ENCODE measurements around the gene RANBP17.

Gene RANBP17

DNA sequence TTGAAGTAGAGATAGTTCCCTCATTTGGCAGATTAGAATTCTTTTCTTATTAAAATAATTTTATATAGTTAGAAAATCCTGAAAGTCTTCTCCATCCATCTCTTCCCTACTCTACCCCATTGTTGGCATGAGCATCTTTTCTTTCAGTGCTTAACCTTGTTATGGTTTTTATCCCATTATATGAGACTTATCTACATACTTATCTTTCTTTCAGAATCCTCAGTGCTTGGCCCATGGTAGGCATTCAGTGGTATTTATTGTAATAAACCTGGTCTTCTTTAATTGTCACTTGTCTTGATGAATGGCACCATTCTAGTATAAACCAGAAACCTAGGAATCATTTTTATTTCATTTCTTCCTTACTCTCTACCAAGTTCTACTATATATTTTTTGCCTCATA is 277.4 kb downstream of the RANBP17 start:
- no peak for DNase-seq (ENCODE audit: low read depth)
- H3K4me3 ChIP-seq (ENCODE audit: low read depth, low read length), result no peak overlapping the region
- in situ Hi-C loops (cut with HindIII; ENCODE audit: low sequenced_read_pairs), result no loop called here
- TF ChIP-seq, protein P1, sequence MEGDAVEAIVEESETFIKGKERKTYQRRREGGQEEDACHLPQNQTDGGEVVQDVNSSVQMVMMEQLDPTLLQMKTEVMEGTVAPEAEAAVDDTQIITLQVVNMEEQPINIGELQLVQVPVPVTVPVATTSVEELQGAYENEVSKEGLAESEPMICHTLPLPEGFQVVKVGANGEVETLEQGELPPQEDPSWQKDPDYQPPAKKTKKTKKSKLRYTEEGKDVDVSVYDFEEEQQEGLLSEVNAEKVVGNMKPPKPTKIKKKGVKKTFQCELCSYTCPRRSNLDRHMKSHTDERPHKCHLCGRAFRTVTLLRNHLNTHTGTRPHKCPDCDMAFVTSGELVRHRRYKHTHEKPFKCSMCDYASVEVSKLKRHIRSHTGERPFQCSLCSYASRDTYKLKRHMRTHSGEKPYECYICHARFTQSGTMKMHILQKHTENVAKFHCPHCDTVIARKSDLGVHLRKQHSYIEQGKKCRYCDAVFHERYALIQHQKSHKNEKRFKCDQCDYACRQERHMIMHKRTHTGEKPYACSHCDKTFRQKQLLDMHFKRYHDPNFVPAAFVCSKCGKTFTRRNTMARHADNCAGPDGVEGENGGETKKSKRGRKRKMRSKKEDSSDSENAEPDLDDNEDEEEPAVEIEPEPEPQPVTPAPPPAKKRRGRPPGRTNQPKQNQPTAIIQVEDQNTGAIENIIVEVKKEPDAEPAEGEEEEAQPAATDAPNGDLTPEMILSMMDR (IDR thresholded peaks at IDR 0.05; ENCODE audit: low read depth, low read length, missing control alignments), result no peak

DNA sequence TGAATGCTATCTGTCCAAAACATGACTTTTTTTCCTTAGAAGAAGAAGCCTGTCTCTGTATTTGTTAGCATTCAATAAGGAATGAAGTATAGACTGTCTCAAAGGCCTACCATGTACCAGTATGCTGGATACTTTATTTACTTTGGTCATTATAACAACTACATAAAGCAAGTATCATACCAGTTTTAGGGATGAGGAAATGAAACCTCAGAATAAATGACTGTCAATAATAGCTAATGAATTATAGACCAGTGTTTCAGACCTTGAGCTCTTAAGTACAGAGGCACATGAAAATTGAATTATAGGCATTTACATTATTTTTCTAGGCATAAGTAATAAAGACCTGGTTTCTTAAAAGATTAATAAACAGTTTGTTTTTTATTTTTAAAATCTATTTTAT is 280.8 kb downstream of the RANBP17 start:
- DNase-seq (ENCODE audit: low read depth), result no peak
- in situ Hi-C loops (cut with HindIII; ENCODE audit: low sequenced_read_pairs), result no loop called here
- TF ChIP-seq, protein P1 (IDR thresholded peaks at IDR 0.05; ENCODE audit: low read depth, low read length, missing control alignments), result no peak
- H3K4me3 ChIP-seq (ENCODE audit: low read depth, low read length), result no peak overlapping the region

DNA sequence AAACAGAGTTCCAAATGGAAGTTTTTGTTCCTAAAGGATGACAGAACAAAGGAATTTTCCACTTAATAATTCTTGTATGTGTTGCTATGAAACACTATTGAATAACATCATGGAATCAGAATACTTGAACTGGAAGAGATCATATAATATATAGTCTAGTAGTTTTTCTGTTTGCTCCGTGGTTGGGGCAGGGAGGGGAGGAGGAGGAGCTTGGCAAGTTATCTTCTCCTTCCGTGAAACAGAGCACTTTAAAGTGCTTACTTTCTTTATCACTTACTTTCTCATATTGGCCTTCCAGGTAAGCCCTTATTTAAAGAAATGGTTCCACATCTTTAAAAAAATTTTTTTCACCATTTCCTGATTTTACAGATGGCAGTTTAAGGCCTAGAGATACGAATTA is 281.4 kb downstream of the RANBP17 start:
- DNase-seq (ENCODE audit: low read depth), result no peak
- TF ChIP-seq, protein P1 (IDR thresholded peaks at IDR 0.05; ENCODE audit: low read depth, low read length, missing control alignments), result no peak
- no peak overlapping the region for H3K4me3 ChIP-seq (ENCODE audit: low read depth, low read length)
- in situ Hi-C loops (cut with HindIII; ENCODE audit: low sequenced_read_pairs), result no loop called here

DNA sequence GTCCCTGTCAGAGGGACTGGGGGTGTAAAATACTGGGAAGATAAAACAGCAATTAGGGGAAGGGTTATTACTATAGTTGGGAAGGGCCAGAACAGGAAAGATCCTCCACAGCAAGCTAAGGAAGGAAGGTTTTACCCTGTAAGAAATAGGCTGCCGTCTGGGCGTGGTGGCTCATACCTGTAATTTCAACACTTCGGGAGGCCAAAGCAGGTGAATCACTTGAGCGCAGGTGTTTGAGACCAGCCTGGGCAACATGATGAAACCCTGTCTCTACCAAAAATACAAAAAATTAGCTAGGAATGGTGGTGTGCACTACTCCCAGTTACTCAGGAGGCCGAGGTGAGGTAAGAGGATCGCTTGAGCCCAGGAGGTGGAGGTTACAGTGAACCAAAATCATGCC is 282.1 kb downstream of the RANBP17 start:
- no peak for DNase-seq (ENCODE audit: low read depth)
- in situ Hi-C loops (cut with HindIII; ENCODE audit: low sequenced_read_pairs), result no loop called here
- H3K4me3 ChIP-seq (ENCODE audit: low read depth, low read length), result no peak overlapping the region
- TF ChIP-seq, protein P1 (IDR thresholded peaks at IDR 0.05; ENCODE audit: low read depth, low read length, missing control alignments), result no peak

DNA sequence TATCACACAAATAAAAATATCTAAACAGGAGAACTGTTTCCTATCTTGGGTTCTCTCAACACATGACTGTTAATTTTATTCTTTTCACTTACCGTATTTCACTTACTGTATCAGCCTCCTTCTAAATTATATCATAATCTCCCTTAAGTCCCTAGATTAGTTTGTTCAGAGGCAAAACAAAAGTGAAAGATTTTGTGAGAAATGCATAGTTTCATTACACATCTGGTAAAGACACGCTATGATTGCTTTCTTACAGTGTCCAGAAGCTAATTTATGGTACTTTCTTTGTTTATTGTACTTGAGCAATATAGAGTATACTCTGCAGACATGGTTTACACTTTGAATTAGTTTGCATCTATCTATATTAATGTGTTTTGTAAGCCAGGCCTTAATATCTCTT is 287.5 kb downstream of the RANBP17 start:
- DNase-seq (ENCODE audit: low read depth), result no peak
- in situ Hi-C loops (cut with HindIII; ENCODE audit: low sequenced_read_pairs), result no loop called here
- TF ChIP-seq, protein P1 (IDR thresholded peaks at IDR 0.05; ENCODE audit: low read depth, low read length, missing control alignments), result no peak
- H3K4me3 ChIP-seq (ENCODE audit: low read depth, low read length), result no peak overlapping the region

DNA sequence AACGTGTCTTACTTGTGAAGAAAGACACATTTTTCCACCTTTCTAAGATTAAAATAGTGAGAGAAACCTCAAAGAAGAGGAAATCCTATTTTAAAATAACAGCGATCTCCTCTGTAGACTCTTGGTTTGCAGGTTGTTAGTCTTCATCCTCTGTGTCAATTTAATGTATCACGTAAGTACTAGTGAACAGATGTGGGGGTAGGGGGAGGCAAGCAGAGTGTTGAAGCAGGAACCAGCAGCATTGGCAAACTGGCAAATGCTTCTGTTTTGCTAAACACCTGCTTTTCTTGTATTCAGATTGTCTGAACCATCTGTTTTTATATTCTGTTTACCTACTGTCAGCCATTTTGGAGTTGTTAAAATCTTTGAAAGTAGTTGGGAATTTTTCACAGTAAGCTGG is 288.0 kb downstream of the RANBP17 start:
- TF ChIP-seq, protein P1 (IDR thresholded peaks at IDR 0.05; ENCODE audit: low read depth, low read length, missing control alignments), result no peak
- in situ Hi-C loops (cut with HindIII; ENCODE audit: low sequenced_read_pairs), result no loop called here
- no peak overlapping the region for H3K4me3 ChIP-seq (ENCODE audit: low read depth, low read length)
- DNase-seq (ENCODE audit: low read depth), result no peak

DNA sequence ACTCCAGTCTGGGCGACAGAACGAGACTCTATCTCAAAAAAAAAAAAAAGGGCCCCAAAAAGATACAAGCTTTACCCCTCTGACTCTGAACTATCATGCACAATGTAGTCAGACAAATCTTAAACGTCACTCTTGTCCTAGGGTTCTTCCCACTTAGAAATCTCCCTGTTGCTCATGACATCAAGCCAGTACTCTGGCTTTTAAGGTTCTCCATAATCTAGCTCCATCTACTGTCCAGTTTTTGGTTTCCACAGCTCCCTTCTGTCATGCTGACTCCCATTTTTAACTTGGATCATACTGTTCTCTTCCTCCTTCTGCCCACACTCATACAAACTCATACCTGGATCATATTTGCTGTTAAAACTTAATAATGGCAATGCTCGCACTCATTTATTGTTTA is 290.6 kb downstream of the RANBP17 start:
- no peak overlapping the region for H3K4me3 ChIP-seq (ENCODE audit: low read depth, low read length)
- in situ Hi-C loops (cut with HindIII; ENCODE audit: low sequenced_read_pairs), result no loop called here
- no peak for DNase-seq (ENCODE audit: low read depth)
- TF ChIP-seq, protein P1 (IDR thresholded peaks at IDR 0.05; ENCODE audit: low read depth, low read length, missing control alignments), result peak; percentile 21

All from astrocyte of the cerebellum (primary cell).